ENCODE measurements around the gene PNPLA7. TPM values are rescaled to one million over a fixed set of nuclear protein-coding genes. Genes with fewer than 3 reads are reported as not detected.

The PNPLA7 gene
- polyA plus RNA-seq, 1 of the 3 experiments (the other 2 are of a cell fraction): 0.99 TPM

DNA sequence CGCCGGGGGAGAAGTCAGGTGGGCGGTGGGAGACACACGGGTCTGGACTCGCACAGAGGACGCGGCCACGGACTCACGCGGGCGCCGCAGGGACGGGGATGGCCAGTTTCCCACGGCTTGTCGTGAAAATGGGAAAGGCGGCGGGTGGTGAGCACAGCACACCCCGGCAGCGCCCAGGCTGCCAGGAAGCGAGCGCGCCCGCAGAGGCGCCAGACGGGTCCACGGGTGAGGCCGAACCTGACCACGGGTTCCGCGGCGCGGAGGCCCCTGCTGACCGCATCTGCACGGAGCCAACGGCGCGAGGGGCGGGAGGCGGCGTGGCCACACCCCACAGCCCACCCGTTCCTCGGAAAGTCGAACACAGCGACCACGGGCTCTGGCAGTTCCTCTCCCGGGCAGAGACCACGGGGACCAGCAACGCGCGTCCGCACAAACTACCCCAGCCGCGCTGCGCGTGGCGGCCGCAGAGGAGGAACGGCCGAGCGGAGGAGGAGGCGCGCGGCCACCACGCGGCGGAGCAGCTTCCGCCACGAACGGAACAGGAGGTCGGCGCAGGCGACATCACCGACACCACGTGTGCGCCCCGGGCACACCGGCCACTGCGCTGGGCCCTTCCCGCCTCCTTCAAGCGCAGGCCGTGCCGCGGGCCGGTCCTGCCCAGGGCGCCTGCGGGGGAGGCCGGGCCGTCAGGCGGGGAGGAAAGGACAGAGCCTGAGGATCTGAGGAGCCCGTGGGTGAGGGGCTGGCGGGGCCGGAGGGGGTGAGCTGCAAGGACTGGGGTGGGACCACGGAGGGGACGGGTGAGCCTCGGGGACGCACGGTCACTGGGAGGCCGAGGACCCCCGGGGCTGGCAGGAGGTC lies 132.8 kb downstream of the PNPLA7 start:
- no peaks in the 10 kb centered on the region for H3K9me2 ChIP-seq
- peaks cover 48% of the 10 kb centered on the region for H3K79me2 ChIP-seq (ENCODE audit: insufficient read depth)
- no peak for DNase-seq
- no peak overlapping the region for H3K27ac ChIP-seq (ENCODE audit: low read depth in 2 of 2, low read length in 1 of 2)
- ChIA-PET POLR2A (no interaction called here), CTCF (interaction anchor here (0.9 kb wide), 2 partner anchors 116 to 130 kb away, joined by 3 read pairs; partner anchors contain the start of gene NRARP)
- no peaks in the 10 kb centered on the region for H3K27me3 ChIP-seq (ENCODE audit: insufficient read depth)
- no peaks in the 10 kb centered on the region for H3K36me3 ChIP-seq (replicated peaks in 1 of 2; ENCODE audit: control insufficient read depth in 1 of 2, insufficient read depth in 2 of 2, low read length in 1 of 2)
- H3K4me2 ChIP-seq: no peak overlapping the region
- TF ChIP-seq RXRA (IDR thresholded peaks at IDR 0.05; ENCODE audit: borderline replicate concordance, low read depth): no peak
- TF ChIP-seq, protein P1, sequence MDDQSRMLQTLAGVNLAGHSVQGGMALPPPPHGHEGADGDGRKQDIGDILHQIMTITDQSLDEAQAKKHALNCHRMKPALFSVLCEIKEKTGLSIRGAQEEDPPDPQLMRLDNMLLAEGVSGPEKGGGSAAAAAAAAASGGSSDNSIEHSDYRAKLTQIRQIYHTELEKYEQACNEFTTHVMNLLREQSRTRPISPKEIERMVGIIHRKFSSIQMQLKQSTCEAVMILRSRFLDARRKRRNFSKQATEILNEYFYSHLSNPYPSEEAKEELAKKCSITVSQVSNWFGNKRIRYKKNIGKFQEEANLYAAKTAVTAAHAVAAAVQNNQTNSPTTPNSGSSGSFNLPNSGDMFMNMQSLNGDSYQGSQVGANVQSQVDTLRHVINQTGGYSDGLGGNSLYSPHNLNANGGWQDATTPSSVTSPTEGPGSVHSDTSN (IDR thresholded peaks at IDR 0.05): no peak
- TF ChIP-seq, protein P2, sequence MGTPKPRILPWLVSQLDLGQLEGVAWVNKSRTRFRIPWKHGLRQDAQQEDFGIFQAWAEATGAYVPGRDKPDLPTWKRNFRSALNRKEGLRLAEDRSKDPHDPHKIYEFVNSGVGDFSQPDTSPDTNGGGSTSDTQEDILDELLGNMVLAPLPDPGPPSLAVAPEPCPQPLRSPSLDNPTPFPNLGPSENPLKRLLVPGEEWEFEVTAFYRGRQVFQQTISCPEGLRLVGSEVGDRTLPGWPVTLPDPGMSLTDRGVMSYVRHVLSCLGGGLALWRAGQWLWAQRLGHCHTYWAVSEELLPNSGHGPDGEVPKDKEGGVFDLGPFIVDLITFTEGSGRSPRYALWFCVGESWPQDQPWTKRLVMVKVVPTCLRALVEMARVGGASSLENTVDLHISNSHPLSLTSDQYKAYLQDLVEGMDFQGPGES (IDR thresholded peaks at IDR 0.05; ENCODE audit: low read depth, low read length): no peak
- TF ChIP-seq, protein P3, sequence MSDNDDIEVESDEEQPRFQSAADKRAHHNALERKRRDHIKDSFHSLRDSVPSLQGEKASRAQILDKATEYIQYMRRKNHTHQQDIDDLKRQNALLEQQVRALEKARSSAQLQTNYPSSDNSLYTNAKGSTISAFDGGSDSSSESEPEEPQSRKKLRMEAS (IDR thresholded peaks at IDR 0.05; ENCODE audit: low read depth): no peak
- TF ChIP-seq FOXM1 (IDR thresholded peaks at IDR 0.05; ENCODE audit: low read depth): no peak
- TF ChIP-seq, protein P4, sequence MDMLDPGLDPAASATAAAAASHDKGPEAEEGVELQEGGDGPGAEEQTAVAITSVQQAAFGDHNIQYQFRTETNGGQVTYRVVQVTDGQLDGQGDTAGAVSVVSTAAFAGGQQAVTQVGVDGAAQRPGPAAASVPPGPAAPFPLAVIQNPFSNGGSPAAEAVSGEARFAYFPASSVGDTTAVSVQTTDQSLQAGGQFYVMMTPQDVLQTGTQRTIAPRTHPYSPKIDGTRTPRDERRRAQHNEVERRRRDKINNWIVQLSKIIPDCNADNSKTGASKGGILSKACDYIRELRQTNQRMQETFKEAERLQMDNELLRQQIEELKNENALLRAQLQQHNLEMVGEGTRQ (IDR thresholded peaks at IDR 0.05; ENCODE audit: borderline replicate concordance, low read depth, low read length): no peak
- no peak for TF ChIP-seq RAD21 (IDR thresholded peaks at IDR 0.05; ENCODE audit: low read length)
- H3K4me3 ChIP-seq (ENCODE audit: low read depth in 2 of 2, low read length in 1 of 2): no peak overlapping the region
- H3K4me1 ChIP-seq (ENCODE audit: control insufficient read depth in 1 of 2, insufficient read depth in 2 of 2, low read depth in 1 of 2, low read length in 1 of 2): peaks cover 5 to 7% of the 10 kb centered on the region in 2 experiments; a peak in 3 of 4 replicates
- H3K9ac ChIP-seq: no peak overlapping the region
- no peak overlapping the region for H2AFZ ChIP-seq (ENCODE audit: low read depth)
- no peaks in the 10 kb centered on the region for H4K20me1 ChIP-seq (ENCODE audit: insufficient read depth)
- 93% methylated on average over 78 of the region's 99 CpGs for WGBS (ENCODE audit: low lambda C conversion rate)
- H3F3A ChIP-seq (replicated peaks; ENCODE audit: insufficient read depth): peaks cover 16% of the 10 kb centered on the region
- H3K9me3 ChIP-seq: no peaks in the 10 kb centered on the region

DNA sequence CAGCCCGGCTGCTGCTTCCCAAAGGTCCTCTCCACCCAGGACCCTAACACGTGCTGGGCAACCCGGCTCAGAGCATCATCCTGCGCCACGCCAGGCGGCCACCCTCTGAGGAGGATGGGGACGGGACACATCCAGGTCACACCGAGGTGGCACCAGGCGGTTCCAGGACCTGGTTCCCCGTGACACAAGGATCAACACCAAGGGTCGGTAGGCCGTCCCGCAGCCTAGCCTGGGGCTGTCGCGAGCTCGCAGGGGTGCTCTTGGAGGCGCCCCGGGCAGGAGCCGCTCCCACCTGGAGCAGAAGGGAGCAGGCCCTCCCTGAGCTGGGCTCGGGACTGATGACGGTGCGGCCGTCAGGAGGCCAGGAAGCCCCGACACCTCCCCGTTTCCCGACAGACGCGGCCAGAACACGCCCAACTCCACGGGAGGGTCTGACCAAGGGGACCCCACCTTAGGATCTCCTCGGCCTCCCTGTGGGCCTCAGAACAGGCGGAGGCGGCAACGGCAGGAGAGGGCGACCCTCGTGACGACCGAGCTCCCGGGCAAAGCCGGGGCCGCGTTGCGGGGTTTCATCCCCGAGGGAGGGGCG lies 133.5 kb downstream of the PNPLA7 start:
- Histone ChIP-seq H4K20me1 (ENCODE audit: insufficient read depth) (no peaks in the 10 kb centered on the region), H3K9ac (no peak overlapping the region), H3K79me2 (ENCODE audit: insufficient read depth) (peaks cover 40% of the 10 kb centered on the region), H2AFZ (ENCODE audit: low read depth) (no peak overlapping the region), H3K9me3 (no peaks in the 10 kb centered on the region), H3K36me3 (replicated peaks in 1 of 2; ENCODE audit: control insufficient read depth in 1 of 2, insufficient read depth in 2 of 2, low read length in 1 of 2) (no peaks in the 10 kb centered on the region), H3K4me3 (ENCODE audit: low read depth in 2 of 2, low read length in 1 of 2) (no peak overlapping the region), H3K4me2 (no peak overlapping the region), H3K9me2 (no peaks in the 10 kb centered on the region), H3K27ac (ENCODE audit: low read depth in 2 of 2, low read length in 1 of 2) (no peak overlapping the region), H3K27me3 (ENCODE audit: insufficient read depth) (no peaks in the 10 kb centered on the region), H3K4me1 (ENCODE audit: control insufficient read depth in 1 of 2, insufficient read depth in 2 of 2, low read depth in 1 of 2, low read length in 1 of 2) (peaks cover 2 to 10% of the 10 kb centered on the region in 2 experiments; a peak in 3 of 4 replicates), H3F3A (replicated peaks; ENCODE audit: insufficient read depth) (peaks cover 18% of the 10 kb centered on the region)
- ChIA-PET POLR2A (no interaction called here), CTCF (interaction anchor here (0.6 to 0.9 kb wide), 2 partner anchors 45 to 115 kb away, joined by 3 read pairs; partner anchors contain the start of gene NRARP)
- 98% methylated on average over 18 of the region's 45 CpGs for WGBS (ENCODE audit: low lambda C conversion rate)
- no peak for DNase-seq
- TF ChIP-seq CHD2 (IDR thresholded peaks at IDR 0.05; ENCODE audit: low read length, partially characterized antibody) (no peak), EZH2phosphoT487 (IDR thresholded peaks at IDR 0.05; ENCODE audit: borderline replicate concordance, low read depth) (no peak), SMC3 (IDR thresholded peaks at IDR 0.05; ENCODE audit: low read depth, low read length) (no peak), GATA2 (CRISPR knock-in tag; IDR thresholded peaks at IDR 0.05) (no peak), YY1 (IDR thresholded peaks at IDR 0.05; ENCODE audit: low read depth) (no peak), RAD21 (IDR thresholded peaks at IDR 0.05; ENCODE audit: low read length) (no peak), FOSL2 (IDR thresholded peaks at IDR 0.05; ENCODE audit: borderline replicate concordance, low read depth) (no peak)
- TF ChIP-seq, protein P5, sequence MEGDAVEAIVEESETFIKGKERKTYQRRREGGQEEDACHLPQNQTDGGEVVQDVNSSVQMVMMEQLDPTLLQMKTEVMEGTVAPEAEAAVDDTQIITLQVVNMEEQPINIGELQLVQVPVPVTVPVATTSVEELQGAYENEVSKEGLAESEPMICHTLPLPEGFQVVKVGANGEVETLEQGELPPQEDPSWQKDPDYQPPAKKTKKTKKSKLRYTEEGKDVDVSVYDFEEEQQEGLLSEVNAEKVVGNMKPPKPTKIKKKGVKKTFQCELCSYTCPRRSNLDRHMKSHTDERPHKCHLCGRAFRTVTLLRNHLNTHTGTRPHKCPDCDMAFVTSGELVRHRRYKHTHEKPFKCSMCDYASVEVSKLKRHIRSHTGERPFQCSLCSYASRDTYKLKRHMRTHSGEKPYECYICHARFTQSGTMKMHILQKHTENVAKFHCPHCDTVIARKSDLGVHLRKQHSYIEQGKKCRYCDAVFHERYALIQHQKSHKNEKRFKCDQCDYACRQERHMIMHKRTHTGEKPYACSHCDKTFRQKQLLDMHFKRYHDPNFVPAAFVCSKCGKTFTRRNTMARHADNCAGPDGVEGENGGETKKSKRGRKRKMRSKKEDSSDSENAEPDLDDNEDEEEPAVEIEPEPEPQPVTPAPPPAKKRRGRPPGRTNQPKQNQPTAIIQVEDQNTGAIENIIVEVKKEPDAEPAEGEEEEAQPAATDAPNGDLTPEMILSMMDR (IDR thresholded peaks at IDR 0.05): no peak
- TF ChIP-seq, protein P6, sequence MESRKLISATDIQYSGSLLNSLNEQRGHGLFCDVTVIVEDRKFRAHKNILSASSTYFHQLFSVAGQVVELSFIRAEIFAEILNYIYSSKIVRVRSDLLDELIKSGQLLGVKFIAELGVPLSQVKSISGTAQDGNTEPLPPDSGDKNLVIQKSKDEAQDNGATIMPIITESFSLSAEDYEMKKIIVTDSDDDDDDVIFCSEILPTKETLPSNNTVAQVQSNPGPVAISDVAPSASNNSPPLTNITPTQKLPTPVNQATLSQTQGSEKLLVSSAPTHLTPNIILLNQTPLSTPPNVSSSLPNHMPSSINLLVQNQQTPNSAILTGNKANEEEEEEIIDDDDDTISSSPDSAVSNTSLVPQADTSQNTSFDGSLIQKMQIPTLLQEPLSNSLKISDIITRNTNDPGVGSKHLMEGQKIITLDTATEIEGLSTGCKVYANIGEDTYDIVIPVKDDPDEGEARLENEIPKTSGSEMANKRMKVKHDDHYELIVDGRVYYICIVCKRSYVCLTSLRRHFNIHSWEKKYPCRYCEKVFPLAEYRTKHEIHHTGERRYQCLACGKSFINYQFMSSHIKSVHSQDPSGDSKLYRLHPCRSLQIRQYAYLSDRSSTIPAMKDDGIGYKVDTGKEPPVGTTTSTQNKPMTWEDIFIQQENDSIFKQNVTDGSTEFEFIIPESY (IDR thresholded peaks at IDR 0.05; ENCODE audit: borderline replicate concordance, low read depth): no peak
- TF ChIP-seq, protein P2 (IDR thresholded peaks at IDR 0.05; ENCODE audit: low read depth, low read length): no peak

Measured in SK-N-SH (cell line).